ENCODE data around the gene SND1.

DNA sequence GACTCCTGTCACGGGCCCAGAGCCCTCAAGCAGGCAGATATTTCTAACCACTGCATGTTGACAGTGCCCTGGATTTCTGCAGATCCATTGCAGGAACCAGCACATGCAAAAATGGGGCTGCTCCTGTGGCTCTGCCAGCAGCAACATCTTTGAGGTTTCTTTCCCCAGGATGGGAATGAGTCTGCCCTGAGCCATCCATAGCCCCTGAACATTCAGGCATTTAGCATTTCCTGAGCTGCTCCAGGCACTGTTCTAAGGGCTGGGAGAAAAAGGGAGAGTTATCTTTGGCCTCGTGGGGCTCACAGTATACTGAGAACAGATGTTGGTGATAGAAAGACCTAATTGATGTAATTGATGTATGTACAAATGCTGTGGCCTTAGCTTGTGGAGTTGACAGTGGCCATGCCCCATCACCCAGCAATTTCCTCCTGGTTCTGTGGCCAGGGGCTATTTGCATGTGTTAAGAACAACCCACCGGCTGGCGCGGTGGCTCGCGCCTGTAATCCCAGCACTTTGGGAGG, 445.3 kb downstream of the SND1 start:
- TF ChIP-seq POLR2A (IDR thresholded peaks at IDR 0.05; ENCODE audit: low read depth, low read length): no peak
- TF ChIP-seq TAF1 (IDR thresholded peaks at IDR 0.05; ENCODE audit: borderline replicate concordance, low read depth, low read length): no peak

Data from GM12892 (cell line).